Esophagus squamous epithelium (tissue), 4 donors: ENCODE data around the gene PHC2.

Source experiments
- POLR2A ChIP-seq, 4 donors: fragments of 450-650 bp; IDR thresholded peaks; one replicate each; pipeline ENCODE4 v1.6.1; 2017; ENCODE audit warnings: antibody characterized with exemption in 4 of 4, mild to moderate bottlenecking in 4 of 4, moderate library complexity in 3 of 4
- TF ChIP-seq, protein P1 (sequence below), 6 experiments: fragments of 450-650 bp in 4 of 6; fragments of 200-600 bp in 2 of 6; sonication (generic) in 2 of 6; IDR thresholded peaks; one replicate each; pipeline ENCODE4 v1.5.1; 2016 to 2019; ENCODE audit warnings: antibody characterized with exemption in 6 of 6, mild to moderate bottlenecking in 4 of 6, moderate library complexity in 4 of 6

DNA sequence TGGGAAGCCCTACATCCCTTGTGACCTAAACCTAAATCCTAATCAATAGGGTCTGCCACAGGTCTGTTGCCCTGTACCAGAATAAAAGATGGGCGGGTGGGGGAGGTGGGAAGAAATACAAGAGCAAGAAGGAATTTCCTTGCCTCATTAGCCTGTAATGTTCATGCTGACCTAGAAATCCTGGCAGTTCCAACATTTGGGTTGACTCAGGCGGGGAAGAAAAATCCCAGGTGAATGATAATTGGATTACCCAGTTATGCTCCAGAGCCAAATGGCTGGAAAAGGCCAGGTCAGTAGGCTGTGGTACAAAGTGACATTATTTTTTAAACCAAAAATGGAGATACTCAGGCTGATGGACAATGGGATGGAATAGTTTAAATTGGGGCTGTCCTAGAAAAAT, 82.7 kb downstream of the PHC2 start:
- TF ChIP-seq, protein P1, sequence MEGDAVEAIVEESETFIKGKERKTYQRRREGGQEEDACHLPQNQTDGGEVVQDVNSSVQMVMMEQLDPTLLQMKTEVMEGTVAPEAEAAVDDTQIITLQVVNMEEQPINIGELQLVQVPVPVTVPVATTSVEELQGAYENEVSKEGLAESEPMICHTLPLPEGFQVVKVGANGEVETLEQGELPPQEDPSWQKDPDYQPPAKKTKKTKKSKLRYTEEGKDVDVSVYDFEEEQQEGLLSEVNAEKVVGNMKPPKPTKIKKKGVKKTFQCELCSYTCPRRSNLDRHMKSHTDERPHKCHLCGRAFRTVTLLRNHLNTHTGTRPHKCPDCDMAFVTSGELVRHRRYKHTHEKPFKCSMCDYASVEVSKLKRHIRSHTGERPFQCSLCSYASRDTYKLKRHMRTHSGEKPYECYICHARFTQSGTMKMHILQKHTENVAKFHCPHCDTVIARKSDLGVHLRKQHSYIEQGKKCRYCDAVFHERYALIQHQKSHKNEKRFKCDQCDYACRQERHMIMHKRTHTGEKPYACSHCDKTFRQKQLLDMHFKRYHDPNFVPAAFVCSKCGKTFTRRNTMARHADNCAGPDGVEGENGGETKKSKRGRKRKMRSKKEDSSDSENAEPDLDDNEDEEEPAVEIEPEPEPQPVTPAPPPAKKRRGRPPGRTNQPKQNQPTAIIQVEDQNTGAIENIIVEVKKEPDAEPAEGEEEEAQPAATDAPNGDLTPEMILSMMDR (IDR thresholded peaks at IDR 0.05): no peak
- TF ChIP-seq POLR2A (IDR thresholded peaks at IDR 0.05): no peak
